HG02571 (cell line): ENCODE results near the gene CTSZ.

Experiments
- ATAC-seq: cut with Tn5 transposase; IDR thresholded peaks from one replicate; pipeline ENCODE4 v1.9.1; 2021; ENCODE audit warnings: mild to moderate bottlenecking, moderate library complexity; ENCODE audit not compliant: unreplicated experiment

Gene CTSZ

DNA sequence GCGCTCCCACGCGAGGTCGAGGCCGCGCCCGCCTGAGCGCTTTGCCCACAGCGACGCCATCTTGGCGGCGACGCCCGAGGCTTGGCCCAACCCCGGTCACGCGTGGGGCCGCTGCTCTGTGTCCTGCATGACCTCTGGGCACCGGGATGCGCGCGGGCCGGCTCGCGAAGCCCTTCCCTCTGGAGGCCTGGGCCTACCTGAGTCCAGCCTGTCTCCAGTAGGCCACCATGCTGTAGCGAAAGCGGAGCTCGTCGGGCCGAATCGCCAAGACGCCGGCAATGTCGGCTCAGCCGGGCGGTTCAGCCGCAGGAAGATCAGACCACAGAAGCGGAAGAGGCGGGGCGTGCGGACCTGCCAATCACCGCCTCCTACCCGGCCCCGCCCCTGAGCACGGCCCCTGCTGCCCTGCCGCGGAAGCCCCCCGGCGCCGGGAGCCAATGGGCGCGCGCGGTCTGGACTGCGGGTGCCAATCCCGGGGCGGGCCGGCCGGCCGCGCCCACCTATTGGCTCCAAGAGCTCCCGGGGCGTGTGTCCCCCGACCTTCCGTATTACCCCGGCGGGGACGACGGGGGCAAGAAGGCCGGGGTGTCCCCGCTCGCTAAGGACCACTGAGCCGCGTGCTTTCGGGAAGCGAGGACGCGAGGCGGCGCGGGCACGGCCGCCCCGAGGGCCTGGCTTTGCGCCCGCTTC, 25.1 kb upstream of the CTSZ start, which contains the start of gene ATP5F1E:
TSS of gene ATP5F1E (minus strand) at position 313 of the 690 bp plus-strand sequence. CDS start at position 229, 84 bp downstream.
- peak; percentile 90 for ATAC-seq

DNA sequence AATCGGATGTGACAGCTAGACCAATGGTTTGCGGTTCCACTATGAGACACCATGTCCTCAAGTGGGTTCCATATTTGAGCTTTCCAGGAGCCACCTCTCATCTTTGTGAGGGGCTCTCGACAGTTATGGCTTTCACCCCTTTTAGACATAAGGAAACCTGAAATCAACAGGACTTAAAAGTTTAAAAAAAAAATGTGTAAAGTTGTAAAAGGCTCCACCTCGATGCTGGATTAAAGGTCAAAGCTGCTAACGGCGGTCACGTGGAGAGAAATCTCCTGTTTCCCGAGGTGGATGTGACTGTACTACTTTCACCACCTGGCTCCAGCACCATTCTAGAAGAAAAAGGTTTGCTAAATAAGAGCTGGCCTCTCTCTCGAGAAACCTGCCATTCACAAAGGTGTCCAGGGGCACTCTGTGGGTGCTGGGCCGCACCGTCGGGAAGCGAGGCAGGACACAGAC, 24.5 kb upstream of the CTSZ start:
- ATAC-seq, result peak; percentile 2

DNA sequence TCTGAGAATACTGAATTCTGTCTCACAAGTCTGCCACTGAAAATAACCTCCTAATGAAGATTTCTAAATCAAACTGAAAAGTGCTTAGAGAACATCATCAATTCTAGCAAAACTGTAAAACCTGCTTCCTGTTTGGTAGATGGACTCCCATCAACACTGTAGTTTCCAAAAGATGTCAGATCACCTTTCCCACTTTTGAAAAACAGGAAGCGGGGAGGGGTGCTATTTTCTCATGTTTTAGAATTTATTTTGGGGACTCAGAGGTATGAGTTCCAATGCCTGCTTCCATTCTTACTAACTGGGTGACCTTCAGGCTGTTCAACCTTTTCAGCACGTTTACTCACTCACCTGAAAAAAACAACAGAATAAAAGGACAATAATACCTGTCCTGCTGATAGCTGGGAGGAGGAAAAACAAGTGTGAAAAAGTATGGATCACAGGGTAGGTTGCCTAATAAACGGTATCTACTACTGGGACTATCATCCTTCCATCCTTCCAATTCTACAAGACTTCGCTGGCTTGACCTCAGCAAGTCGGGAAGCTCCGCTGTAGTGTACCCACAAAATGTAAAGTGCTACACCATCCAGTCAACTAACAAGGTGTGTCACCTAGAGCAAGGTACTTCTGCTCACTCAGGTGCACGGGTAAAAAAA, 24.0 kb upstream of the CTSZ start:
- no peak for ATAC-seq

DNA sequence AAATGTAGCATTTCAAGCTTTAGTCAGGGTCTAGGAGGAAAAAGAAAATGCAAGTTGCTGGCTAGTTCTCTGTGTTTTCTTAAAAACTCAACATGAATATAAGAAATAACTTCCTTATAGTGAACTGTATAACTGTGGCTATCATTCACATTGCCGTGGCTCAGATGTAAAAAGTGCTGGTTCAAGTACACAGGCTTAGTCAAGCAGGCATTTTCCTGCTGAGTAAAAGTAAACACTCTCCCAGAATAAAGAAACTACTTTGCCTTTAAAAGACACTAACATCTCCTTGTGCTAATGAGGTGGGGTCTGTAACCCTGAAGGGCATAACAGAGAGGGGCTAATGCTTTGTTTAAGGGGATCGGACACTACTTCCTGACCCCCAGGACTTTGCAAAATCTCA, 21.8 kb upstream of the CTSZ start:
- ATAC-seq, result no peak

DNA sequence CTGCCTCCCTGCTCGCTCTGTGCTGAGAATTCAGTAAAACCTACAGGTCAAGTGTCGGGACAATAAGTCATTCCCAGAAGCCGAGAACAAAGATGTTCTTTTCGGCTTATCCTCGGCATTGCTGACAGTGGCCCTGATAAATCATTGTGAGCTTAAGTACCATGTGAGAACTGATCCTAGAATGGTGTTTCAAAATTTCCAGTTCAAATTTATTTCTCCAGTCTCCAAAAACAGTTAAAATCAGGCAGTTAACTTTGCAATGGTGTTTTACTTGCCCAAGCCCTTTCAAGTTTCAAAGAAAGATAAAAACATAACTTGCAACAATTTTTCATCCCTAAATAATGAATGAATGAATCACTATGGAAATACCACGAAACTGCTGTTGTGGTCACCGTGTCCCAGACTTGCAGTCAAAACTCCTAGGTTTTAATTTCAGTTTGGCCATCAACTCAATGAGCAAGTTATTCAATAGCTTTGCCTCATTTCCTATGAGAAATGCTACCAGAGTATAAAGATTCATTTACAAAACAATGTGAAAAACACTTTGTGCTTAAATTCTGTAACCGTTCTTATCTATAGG, 20.8 kb upstream of the CTSZ start:
- ATAC-seq, result no peak

DNA sequence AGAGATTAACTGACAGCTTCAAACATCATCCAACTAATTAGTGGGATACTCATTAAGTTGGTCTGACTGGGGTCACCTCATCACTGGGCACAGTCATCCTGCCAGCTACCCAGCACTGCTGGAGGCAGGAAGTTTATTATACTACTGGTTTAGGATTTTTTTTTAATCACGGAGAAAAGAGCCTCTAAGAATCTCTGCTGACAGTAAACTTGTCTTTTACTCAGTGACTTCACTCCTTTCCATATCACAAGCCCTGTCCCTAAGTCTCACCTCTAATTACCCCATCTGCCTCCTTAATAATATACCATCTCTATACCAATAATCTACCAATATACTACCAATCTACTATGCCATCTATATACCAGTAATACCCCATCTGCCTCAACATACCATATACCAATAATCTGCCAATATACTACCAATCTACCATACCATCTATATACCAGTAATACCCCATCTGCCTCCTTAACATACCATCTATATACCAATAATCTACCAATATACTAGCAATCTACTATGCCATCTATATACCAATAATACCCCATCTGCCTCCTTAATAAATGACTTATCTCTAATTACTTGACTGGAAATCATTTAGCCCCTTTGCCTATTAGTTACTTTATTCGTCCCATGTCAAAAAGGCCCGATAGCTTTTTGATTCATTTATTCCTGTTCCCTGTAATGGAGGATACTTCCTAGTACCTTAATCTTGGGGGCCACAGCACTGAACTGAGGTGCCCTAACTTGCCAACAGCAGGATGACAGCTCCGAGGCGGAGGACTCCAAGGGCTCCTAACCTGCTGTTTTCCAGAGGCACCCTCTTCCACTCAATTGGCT, 20.1 kb upstream of the CTSZ start:
- ATAC-seq, result no peak

DNA sequence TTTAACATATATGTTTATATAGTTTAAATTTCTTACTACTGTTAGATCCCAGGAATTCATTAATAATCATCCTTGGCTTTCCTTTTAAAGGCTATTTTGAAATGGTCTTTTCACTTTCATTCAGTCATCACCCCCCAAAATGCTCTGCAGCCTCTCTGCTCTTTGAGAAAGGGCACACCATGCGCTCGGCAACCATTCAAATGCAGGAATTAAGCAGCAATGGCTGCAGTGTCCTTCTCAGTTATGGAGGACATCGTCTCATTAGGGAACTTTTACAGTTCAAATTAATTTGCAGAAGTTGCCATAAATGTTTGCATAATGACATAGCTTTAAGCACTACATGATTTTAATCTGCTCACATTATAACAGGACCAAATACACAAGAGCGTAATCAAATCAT, 18.5 kb upstream of the CTSZ start:
- no peak for ATAC-seq

DNA sequence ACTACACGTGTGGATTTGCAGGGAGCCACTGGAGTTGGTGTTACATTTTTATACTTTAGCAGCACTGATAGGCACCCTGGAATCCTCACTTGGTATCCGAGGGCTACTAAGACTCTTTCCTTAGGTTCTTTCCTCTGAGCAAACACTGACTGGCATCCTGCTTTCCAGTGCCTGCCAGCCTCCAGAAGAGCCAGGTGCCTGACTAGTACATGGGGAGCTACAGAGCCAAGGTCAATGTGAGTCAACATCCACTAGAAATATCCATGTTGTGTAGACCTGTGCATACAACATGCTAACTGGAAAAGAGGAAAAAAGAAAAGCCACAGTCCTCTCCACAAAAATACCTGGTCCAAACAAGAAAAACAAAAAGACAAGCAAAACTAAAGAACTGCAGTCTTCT, 18.0 kb upstream of the CTSZ start:
- no peak for ATAC-seq

DNA sequence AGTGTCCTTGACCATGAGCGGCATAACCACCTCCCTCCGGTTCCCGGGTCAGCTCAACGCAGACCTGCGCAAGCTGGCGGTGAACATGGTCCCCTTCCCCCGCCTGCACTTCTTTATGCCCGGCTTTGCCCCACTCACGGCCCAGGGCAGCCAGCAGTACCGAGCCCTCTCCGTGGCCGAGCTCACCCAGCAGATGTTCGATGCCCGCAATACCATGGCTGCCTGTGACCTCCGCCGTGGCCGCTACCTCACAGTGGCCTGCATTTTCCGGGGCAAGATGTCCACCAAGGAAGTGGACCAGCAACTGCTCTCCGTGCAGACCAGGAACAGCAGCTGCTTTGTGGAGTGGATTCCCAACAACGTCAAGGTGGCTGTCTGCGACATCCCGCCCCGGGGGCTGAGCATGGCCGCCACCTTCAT, 17.1 kb upstream of the CTSZ start:
- ATAC-seq, result no peak

DNA sequence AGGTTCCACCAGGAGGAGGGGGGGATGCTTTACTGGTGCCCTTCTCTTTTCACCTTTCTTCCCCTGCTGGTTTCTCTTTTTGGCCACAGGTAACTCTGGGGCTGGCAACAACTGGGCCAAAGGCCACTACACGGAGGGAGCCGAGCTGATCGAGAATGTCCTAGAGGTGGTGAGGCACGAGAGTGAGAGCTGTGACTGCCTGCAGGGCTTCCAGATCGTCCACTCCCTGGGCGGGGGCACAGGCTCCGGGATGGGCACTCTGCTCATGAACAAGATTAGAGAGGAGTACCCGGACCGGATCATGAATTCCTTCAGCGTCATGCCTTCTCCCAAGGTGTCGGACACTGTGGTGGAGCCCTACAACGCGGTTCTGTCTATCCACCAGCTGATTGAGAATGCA, 16.6 kb upstream of the CTSZ start:
- ATAC-seq, result no peak

DNA sequence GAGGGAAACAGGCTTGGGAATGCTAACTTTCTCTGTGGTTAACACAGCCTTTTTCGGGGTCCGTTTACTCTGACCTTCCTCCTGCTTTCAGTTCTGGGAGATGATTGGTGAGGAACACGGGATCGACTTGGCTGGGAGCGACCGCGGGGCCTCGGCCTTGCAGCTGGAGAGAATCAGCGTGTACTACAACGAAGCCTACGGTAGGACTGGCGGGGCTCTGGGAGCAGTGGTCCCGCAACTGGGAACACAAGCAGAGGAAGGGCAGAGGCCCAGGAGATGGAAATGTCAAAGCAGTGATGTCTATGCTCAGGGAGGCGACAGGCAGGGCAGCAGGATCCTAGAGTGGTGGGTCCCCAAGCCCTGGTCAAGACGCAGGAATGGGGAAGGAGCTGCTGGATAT, 15.7 kb upstream of the CTSZ start:
- ATAC-seq, result no peak

DNA sequence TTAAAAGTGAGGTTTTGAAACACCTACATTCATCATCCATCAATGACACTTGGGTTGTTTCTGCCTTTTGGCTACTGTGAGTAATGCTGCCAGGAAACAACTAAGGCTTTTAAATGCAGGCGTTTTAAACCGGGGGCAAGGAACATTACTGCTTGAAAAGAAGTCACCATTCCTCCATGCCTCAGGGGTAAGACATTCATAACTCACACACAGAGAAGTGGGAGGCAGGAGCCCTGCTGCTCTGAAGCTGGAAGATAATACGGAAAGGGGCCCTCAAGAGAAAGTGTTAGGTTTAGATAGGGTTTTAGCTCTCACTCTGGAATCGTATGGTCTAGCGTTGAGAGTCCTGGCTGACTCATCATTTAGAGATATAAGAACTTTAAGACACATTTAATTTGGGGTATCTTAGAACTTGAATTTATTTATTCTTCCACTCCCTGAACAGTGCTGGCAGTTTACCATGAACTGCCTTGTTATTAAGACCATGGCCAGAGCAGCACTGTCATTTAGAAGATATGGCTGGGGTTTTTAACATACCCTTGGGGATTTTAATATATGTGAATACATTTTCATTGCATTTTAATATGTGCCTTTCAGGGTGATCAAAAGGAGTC, 14.0 kb upstream of the CTSZ start:
- no peak for ATAC-seq

DNA sequence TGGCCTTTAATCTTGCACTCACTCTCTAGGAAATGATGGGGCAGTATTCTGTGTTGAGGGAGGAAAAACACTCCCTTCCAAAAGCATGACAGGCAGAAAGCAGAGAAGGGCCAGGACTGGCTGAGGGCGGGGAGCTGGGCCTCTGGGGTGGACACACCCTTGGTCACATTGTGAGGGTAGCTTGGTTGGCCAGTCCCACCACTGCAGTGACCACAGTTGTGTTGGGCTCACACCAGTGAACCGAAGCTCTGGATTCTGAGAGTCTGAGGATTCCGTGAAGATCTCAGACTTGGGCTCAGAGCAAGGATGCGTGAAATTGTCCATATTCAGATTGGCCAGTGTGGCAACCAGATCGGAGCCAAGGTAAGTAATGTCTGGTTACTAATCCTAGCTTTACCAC, 12.2 kb upstream of the CTSZ start, which contains the start of gene TUBB1:
TSS of gene TUBB1 (plus strand) at position 213 of the 400 bp plus-strand sequence. CDS start at position 307, 94 bp downstream.
- no peak for ATAC-seq

DNA sequence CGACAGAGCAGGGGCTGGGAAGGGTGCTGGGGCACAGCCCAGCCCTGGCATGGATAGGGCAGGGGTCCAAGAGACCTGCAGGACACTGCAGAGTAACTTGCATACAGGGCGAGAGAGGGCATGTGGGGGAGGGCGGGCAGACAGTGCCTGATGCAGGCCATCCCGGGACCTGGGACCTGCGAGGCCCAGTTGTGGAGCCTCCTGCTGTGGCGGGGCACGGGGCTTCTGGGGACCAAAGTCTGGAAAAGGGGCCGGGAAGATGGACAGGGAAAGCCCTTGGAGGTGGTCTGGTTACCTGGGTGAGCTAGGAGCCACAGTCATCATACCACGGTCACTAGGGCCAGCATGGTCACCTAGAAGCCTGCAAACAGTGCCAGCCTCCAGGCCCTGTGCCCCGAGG, 11.8 kb upstream of the CTSZ start:
- no peak for ATAC-seq

DNA sequence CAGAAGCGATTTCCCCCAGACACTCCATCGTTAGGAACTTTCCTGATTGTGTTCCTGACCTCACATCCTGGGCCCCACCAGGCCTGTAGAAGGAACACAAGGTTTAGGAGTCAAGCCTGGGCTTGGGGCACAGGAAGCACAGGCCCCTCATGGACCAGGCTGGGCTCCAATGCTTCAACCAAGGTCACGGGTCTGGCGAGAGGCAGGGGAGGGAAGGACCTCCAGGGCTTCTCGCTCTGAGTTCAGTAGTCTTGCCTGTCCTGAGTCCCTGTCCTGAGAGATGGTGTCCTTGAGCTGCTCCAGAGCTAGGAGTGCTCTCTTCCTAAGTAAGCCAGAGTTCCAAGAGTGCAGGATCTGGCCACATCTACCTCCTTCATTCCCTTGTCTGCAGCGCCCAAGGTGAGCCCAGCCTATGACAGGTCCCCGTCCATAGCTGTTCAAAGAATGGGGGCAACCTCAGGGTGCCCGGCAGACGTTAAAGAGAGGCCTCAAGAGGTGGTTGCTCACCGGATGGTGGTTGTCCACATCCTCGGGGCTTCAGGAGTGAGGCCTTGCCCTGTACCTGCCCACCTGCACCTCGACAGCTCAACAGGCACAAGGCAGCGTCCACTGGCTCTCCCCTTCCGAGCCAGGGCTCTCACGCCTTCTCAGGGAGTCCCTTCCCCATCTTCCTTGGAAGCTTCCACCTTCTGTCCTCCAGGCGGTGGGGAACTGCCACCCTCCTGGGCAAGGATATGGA, 10.6 kb upstream of the CTSZ start:
- no peak for ATAC-seq

DNA sequence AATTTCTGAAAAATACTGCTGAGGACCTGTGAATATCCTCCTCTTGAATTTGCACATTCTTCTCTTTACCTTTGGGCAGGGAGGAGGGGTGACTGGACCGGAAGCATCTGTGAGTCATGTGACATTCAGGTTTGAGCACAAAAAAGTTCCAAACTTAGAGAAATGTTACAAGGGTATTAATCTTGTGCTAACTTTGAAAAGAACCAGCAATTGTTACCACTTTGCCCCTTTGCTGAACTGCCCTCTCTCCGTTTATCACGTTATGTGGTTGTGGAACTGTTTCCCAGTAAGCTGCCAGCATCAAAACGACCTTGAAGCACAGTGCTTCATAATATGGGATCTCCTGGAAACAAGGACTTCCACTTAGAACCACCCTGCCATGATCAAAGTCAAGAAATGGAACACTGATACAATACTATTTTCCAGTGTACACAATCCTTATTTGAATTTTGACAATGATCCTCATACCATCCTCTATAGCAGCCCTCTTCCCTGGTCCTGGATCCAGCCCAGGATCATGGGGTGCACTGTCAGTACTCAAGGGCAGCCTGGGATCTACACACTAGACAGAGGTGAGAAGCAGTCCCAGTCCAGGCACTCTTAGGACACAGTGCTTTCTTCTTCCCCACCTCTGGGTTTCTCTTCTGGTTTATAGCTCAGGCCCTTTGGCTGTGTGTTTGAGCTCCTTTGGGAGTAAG, 9.9 kb upstream of the CTSZ start:
- ATAC-seq, result no peak

DNA sequence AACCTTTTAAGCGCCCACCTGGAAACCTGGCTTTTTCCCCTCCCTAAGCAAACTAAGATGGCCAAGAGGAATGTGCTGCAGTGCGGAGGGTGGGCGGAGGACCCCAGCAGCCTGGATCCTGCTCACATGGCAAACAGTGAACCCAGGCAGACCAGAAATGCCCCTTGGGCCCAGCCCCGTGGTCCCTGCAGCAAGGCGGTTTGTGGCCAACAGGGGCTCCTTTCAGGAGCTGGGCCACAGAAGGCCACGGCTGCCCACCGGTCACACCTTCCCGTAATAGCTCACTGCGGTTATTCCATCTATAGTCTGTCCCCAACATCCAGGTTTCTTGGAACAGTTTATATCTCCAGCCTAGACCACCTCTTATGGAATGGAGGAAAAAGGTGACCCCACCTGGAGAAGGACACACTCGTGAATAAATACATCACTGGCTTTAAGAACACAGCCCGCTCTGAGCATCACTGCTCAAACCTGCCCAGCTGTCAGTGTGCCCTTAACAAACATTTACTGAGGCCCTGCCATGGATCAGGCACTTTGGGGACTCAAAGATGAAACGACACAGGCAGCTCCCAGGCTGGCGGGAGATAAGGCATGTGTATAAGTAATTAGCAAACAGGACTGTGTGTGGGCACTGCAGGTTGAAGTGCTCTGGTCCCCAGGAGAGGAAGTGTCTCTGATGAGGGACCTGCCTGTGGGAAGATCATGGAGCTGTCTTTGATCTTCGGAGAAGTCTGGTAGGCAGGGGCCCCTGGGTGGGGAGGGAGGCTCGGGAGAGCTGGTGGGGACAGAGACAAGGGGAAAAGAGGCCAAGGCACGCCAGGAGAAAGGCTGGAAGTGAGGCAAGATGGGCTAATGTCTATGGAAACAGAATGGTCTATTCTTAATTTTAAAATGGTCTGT, 9.0 kb upstream of the CTSZ start:
- no peak for ATAC-seq

DNA sequence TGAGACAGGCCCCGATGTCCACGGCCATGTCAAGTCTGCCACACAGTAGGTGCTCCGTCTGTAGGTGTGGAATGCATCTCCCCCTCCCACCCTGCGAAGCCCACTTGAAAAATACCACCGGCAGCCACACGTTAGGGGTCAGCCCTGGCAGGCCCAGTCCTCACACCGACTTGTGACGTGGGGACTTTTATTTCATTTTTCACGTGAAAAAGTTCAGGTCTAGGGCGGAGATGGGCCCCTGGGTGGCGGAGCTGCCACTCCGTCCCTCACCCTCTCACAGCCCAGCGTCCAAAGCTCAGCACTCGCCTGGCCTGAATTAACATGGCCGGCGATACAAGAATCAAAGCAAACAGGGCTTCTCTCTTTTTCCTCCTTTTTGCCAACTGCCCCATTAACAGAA, 8.4 kb upstream of the CTSZ start:
- no peak for ATAC-seq
